HEK293 (cell line): ENCODE results near the gene ADAM33.

Experiments used
- CTCF ChIA-PET: fragments of 350-600 bp; formaldehyde crosslinking; extraction: SDS; loops from one replicate; lab custom pipeline; 2021; ENCODE audit warnings: antibody characterized with exemption; lab: Yijun Ruan, JAX
- POLR2A ChIA-PET: fragments of 300-600 bp; formaldehyde crosslinking; extraction: SDS; loops from one replicate; lab custom pipeline; 2020; ENCODE audit warnings: antibody characterized with exemption, inconsistent platforms; lab: Yijun Ruan, JAX
- H3K27ac ChIP-seq: fragments of 200-500 bp; sonication (Bioruptor generic); 2 replicates; pipeline ENCODE4 v1.5.1; 2014; ENCODE audit warnings: low read depth, low read length, control low read depth, inconsistent platforms; ENCODE audit errors: extremely low read depth
- H3K36me3 ChIP-seq, 2 experiments: fragments of 200-500 bp in 1 of 2; sonication (Bioruptor generic) in 1 of 2; 1 replicate in 1 of 2; 2 replicates in 1 of 2; pipeline ENCODE4 v1.5.1; 2014 to 2017; ENCODE audit warnings: inconsistent platforms in 2 of 2, low read length in 2 of 2; ENCODE audit not compliant: control insufficient read depth in 2 of 2, insufficient read depth in 1 of 2
- H3K4me1 ChIP-seq: fragments of 200-500 bp; sonication (Bioruptor generic); 2 replicates; pipeline ENCODE4 v1.5.1; 2014; ENCODE audit warnings: mild to moderate bottlenecking, low read length, inconsistent platforms; ENCODE audit not compliant: control insufficient read depth, insufficient read depth
- H3K4me3 ChIP-seq: 2 replicates; pipeline ENCODE4 v1.5.1; 2011; ENCODE audit warnings: low read depth, mild to moderate bottlenecking, control low read depth, low read length, moderate library complexity
- H3K9me3 ChIP-seq: fragments of 200-500 bp; sonication (Bioruptor generic); 2 replicates; pipeline ENCODE4 v1.5.1; 2014; ENCODE audit warnings: low read depth, low read length, inconsistent platforms; ENCODE audit not compliant: control insufficient read depth, insufficient read depth
- HOXD13 ChIP-seq: sonication (generic); formaldehyde crosslinking; IDR thresholded peaks from 2 replicates; pipeline ENCODE4 v1.8.0; 2022; ENCODE audit warnings: missing genetic modification reagents, borderline replicate concordance
- KLF1 ChIP-seq: fragments of 450-650 bp; formaldehyde crosslinking; IDR thresholded peaks from 2 replicates; pipeline ENCODE4 v1.5.1; 2016; ENCODE audit warnings: missing biosample characterization, missing genetic modification characterization
- OVOL3 ChIP-seq: fragments of 450-650 bp; formaldehyde crosslinking; IDR thresholded peaks from 2 replicates; pipeline ENCODE4 v1.5.1; 2016; ENCODE audit warnings: missing biosample characterization, missing genetic modification characterization
- SCRT2 ChIP-seq: fragments of 450-650 bp; formaldehyde crosslinking; IDR thresholded peaks from 2 replicates; pipeline ENCODE4 v1.5.1; 2016; ENCODE audit warnings: missing biosample characterization, missing genetic modification characterization
- SP3 ChIP-seq: fragments of 450-650 bp; formaldehyde crosslinking; IDR thresholded peaks from 2 replicates; pipeline ENCODE4 v1.5.1; 2016; ENCODE audit warnings: missing biosample characterization, missing genetic modification characterization
- YY1 ChIP-seq: fragments of 450-650 bp; formaldehyde crosslinking; IDR thresholded peaks from 2 replicates; pipeline ENCODE4 v1.5.1; 2018; ENCODE audit warnings: missing biosample characterization, missing genetic modification characterization
- ZIC2 ChIP-seq: fragments of 450-650 bp; formaldehyde crosslinking; IDR thresholded peaks from 2 replicates; pipeline ENCODE4 v1.5.1; 2016; ENCODE audit warnings: missing biosample characterization, missing genetic modification characterization
- ZNF155 ChIP-seq: fragments of 450-650 bp; formaldehyde crosslinking; IDR thresholded peaks from 2 replicates; pipeline ENCODE4 v1.5.1; 2016; ENCODE audit warnings: missing biosample characterization, missing genetic modification characterization
- ZNF221 ChIP-seq: fragments of 450-650 bp; formaldehyde crosslinking; IDR thresholded peaks from 2 replicates; pipeline ENCODE4 v1.5.1; 2017; ENCODE audit warnings: missing biosample characterization, missing genetic modification characterization, borderline replicate concordance
- ZNF473 ChIP-seq: fragments of 450-650 bp; formaldehyde crosslinking; IDR thresholded peaks from 2 replicates; pipeline ENCODE4 v1.5.1; 2017; ENCODE audit warnings: missing biosample characterization, missing genetic modification characterization
- ZNF544 ChIP-seq: fragments of 450-650 bp; formaldehyde crosslinking; IDR thresholded peaks from 2 replicates; pipeline ENCODE4 v1.5.0; 2017; ENCODE audit warnings: missing biosample characterization, missing genetic modification characterization
- ZNF571 ChIP-seq: fragments of 450-650 bp; formaldehyde crosslinking; IDR thresholded peaks from 2 replicates; pipeline ENCODE4 v1.5.0; 2017; ENCODE audit warnings: missing biosample characterization, missing genetic modification characterization
- ZNF600 ChIP-seq: fragments of 450-650 bp; formaldehyde crosslinking; IDR thresholded peaks from 2 replicates; pipeline ENCODE4 v1.5.1; 2016; ENCODE audit warnings: missing biosample characterization, missing genetic modification characterization
- ZNF623 ChIP-seq: fragments of 450-650 bp; formaldehyde crosslinking; IDR thresholded peaks from 2 replicates; pipeline ENCODE4 v1.5.1; 2016; ENCODE audit warnings: missing biosample characterization, missing genetic modification characterization
- ZNF629 ChIP-seq: fragments of 450-650 bp; formaldehyde crosslinking; IDR thresholded peaks from 2 replicates; pipeline ENCODE4 v1.5.1; 2017; ENCODE audit warnings: missing biosample characterization, missing genetic modification characterization
- ZNF654 ChIP-seq: fragments of 450-650 bp; formaldehyde crosslinking; IDR thresholded peaks from 2 replicates; pipeline ENCODE4 v1.5.1; 2016; ENCODE audit warnings: low read depth, missing biosample characterization, missing genetic modification characterization
- ZNF670 ChIP-seq: fragments of 450-650 bp; formaldehyde crosslinking; IDR thresholded peaks from 2 replicates; pipeline ENCODE4 v1.5.1; 2016; ENCODE audit warnings: missing biosample characterization, missing genetic modification characterization, low read depth
- TF ChIP-seq, protein P1 (sequence below): fragments of 450-650 bp; formaldehyde crosslinking; IDR thresholded peaks from 2 replicates; pipeline ENCODE4 v1.5.1; 2017; ENCODE audit warnings: missing biosample characterization, missing genetic modification characterization
- TF ChIP-seq, protein P2 (sequence below): fragments of 450-650 bp; formaldehyde crosslinking; IDR thresholded peaks from 2 replicates; pipeline ENCODE4 v1.5.1; 2016; ENCODE audit warnings: missing biosample characterization, missing genetic modification characterization
- TF ChIP-seq, protein P3 (sequence below): fragments of 450-650 bp; formaldehyde crosslinking; conservative IDR thresholded peaks from 2 replicates; pipeline ENCODE4 v1.5.1; 2016; ENCODE audit warnings: low read depth, missing biosample characterization, missing genetic modification characterization
- TF ChIP-seq, protein P4 (sequence below): fragments of 450-650 bp; formaldehyde crosslinking; IDR thresholded peaks from 2 replicates; pipeline ENCODE4 v1.5.0; 2017; ENCODE audit warnings: missing biosample characterization, missing genetic modification characterization, borderline replicate concordance

The ADAM33 gene

DNA sequence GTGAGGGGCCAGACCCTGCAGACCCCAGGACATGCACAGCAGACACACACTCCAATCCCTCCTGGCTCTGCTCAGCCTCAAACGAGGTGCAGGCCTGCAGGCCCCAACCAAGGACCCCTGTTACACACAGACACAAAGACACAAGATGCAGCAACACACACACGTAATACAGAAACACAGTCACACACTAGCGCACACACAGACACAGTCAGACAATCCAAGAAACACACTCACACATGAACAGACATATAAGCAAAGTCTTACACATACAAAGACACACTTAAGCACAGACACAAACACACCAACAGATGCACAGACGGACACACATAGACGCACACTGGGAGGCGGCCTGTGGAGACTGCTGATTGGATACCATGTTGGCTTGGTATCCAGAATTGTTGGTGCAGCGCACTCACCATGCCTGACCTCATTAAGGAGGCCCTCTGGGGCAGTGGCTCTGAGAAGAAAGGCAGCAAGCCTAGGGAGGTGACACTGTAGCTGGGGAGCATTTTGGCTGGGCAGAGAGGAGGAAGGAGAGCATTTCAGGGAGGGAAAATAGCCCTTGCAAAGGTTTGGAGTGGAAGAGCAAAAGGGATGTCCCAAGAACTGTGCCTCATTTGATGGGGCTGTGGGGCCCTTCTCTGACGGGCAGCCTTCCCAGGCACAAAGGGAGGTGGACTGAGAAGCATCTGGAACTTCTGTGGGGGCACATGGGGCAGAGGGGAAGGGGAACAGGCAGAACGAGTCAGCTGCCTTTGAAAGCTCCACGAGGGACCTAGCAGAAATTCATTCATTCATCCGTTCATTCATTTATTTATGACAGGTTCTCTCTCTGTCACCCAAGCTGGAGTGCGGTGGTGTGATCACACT lies 49.2 kb upstream of the ADAM33 start:
- Histone ChIP-seq H3K36me3 (no peaks in the 10 kb centered on the region), H3K27ac (no peak overlapping the region), H3K4me1 (peaks cover 10% of the 10 kb centered on the region), H3K4me3 (no peak overlapping the region), H3K9me3 (no peaks in the 10 kb centered on the region)
- POLR2A ChIA-PET: no interaction called here
- no peak for TF ChIP-seq ZNF221 (tag by site-specific recombination)
- TF ChIP-seq ZNF600: peak; percentile 55
- TF ChIP-seq, all 188 proteins: peak for 1
- CTCF ChIA-PET: interaction anchor here (0.6 to 3.4 kb wide), 6 partner anchors 11 to 673 kb away, joined by 3 to 14 read pairs (median 4); no protein-coding TSS in a partner anchor

DNA sequence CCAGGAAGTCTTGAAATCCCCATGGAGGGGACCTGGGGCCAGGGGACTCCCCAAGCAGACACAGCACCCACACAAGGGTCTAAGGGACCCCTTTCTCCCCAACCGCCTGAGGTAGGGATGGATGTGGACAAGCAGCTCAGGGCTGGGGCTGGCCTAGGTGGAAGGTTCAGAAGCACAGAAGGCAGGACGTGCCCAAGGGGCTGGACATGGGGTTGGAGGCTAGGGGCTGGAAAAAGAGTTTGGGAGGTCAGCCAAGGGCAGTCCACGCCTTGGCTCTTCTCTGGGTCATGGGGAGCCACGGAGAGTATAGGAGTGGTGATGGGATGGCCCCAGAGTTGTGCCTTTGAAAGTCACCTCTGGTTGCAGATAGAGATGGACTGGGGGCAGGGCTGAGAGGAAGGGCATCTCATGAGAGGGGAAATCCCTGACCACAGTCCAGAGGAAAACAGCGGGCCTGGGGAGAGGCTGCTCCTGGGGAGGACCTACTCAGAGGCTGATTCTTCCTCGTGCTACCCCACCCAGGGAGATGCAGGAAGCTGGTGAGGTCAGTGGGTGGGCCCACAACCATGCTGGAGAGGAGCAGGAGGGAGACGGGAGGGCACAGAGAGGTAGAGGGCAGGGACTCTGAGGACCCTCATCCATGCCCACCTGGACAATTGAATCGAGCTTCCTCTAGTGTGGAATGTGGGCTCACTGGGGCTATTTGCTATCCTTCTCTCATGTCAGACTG lies 48.2 kb upstream of the ADAM33 start:
- no peak overlapping the region for H3K27ac ChIP-seq
- no peaks in the 10 kb centered on the region for H3K36me3 ChIP-seq
- H3K4me1 ChIP-seq: peaks cover 10% of the 10 kb centered on the region
- ChIA-PET POLR2A (interaction anchor here (0.7 kb wide), 1 partner anchor 25 kb away, joined by 4 read pairs; no protein-coding TSS in a partner anchor), CTCF (interaction anchor here (0.6 to 3.4 kb wide), 4 partner anchors 14 to 31 kb away, joined by 3 to 14 read pairs (median 6); no protein-coding TSS in a partner anchor)
- no peaks in the 10 kb centered on the region for H3K9me3 ChIP-seq
- H3K4me3 ChIP-seq: no peak overlapping the region
- TF ChIP-seq, protein P1, sequence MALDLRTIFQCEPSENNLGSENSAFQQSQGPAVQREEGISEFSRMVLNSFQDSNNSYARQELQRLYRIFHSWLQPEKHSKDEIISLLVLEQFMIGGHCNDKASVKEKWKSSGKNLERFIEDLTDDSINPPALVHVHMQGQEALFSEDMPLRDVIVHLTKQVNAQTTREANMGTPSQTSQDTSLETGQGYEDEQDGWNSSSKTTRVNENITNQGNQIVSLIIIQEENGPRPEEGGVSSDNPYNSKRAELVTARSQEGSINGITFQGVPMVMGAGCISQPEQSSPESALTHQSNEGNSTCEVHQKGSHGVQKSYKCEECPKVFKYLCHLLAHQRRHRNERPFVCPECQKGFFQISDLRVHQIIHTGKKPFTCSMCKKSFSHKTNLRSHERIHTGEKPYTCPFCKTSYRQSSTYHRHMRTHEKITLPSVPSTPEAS (tag by site-specific recombination): no peak
- TF ChIP-seq ZNF571 (tag by site-specific recombination) (no peak), KLF1 (0 out of 2 replicates have a peak, but pooled peaks have one; percentile 18), ZNF544 (tag by site-specific recombination) (no peak), ZNF670 (tag by site-specific recombination) (no peak), SP3 (tag by site-specific recombination) (no peak), ZNF623 (tag by site-specific recombination) (no peak), ZNF654 (tag by site-specific recombination) (no peak), ZNF155 (tag by site-specific recombination) (no peak), OVOL3 (tag by site-specific recombination) (no peak), SCRT2 (tag by site-specific recombination) (no peak), ZNF473 (tag by site-specific recombination) (no peak), ZIC2 (peak; percentile 39; the same call in 1 of the 2 replicates), ZNF629 (tag by site-specific recombination) (no peak), YY1 (tag by site-specific recombination) (no peak), HOXD13 (CRISPR knock-in tag) (no peak)
- TF ChIP-seq, protein P2, sequence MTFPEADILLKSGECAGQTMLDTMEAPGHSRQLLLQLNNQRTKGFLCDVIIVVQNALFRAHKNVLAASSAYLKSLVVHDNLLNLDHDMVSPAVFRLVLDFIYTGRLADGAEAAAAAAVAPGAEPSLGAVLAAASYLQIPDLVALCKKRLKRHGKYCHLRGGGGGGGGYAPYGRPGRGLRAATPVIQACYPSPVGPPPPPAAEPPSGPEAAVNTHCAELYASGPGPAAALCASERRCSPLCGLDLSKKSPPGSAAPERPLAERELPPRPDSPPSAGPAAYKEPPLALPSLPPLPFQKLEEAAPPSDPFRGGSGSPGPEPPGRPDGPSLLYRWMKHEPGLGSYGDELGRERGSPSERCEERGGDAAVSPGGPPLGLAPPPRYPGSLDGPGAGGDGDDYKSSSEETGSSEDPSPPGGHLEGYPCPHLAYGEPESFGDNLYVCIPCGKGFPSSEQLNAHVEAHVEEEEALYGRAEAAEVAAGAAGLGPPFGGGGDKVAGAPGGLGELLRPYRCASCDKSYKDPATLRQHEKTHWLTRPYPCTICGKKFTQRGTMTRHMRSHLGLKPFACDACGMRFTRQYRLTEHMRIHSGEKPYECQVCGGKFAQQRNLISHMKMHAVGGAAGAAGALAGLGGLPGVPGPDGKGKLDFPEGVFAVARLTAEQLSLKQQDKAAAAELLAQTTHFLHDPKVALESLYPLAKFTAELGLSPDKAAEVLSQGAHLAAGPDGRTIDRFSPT (tag by site-specific recombination): no peak
- TF ChIP-seq, protein P3, sequence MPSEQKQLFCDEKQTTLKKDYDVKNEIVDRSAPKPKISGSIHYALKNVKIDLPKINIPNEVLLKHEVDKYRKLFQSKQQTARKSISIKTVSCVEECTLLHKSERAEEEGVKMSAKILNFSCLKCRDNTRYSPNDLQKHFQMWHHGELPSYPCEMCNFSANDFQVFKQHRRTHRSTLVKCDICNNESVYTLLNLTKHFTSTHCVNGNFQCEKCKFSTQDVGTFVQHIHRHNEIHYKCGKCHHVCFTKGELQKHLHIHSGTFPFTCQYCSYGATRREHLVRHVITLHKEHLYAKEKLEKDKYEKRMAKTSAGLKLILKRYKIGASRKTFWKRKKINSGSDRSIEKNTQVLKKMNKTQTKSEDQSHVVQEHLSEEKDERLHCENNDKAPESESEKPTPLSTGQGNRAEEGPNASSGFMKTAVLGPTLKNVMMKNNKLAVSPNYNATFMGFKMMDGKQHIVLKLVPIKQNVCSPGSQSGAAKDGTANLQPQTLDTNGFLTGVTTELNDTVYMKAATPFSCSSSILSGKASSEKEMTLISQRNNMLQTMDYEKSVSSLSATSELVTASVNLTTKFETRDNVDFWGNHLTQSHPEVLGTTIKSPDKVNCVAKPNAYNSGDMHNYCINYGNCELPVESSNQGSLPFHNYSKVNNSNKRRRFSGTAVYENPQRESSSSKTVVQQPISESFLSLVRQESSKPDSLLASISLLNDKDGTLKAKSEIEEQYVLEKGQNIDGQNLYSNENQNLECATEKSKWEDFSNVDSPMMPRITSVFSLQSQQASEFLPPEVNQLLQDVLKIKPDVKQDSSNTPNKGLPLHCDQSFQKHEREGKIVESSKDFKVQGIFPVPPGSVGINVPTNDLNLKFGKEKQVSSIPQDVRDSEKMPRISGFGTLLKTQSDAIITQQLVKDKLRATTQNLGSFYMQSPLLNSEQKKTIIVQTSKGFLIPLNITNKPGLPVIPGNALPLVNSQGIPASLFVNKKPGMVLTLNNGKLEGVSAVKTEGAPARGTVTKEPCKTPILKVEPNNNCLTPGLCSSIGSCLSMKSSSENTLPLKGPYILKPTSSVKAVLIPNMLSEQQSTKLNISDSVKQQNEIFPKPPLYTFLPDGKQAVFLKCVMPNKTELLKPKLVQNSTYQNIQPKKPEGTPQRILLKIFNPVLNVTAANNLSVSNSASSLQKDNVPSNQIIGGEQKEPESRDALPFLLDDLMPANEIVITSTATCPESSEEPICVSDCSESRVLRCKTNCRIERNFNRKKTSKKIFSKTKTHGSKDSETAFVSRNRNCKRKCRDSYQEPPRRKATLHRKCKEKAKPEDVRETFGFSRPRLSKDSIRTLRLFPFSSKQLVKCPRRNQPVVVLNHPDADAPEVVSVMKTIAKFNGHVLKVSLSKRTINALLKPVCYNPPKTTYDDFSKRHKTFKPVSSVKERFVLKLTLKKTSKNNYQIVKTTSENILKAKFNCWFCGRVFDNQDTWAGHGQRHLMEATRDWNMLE (tag by site-specific recombination): no peak
- TF ChIP-seq, protein P4, sequence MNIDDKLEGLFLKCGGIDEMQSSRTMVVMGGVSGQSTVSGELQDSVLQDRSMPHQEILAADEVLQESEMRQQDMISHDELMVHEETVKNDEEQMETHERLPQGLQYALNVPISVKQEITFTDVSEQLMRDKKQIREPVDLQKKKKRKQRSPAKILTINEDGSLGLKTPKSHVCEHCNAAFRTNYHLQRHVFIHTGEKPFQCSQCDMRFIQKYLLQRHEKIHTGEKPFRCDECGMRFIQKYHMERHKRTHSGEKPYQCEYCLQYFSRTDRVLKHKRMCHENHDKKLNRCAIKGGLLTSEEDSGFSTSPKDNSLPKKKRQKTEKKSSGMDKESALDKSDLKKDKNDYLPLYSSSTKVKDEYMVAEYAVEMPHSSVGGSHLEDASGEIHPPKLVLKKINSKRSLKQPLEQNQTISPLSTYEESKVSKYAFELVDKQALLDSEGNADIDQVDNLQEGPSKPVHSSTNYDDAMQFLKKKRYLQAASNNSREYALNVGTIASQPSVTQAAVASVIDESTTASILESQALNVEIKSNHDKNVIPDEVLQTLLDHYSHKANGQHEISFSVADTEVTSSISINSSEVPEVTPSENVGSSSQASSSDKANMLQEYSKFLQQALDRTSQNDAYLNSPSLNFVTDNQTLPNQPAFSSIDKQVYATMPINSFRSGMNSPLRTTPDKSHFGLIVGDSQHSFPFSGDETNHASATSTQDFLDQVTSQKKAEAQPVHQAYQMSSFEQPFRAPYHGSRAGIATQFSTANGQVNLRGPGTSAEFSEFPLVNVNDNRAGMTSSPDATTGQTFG (tag by site-specific recombination): no peak
